Activated effector memory CD4-positive, alpha-beta T cell treated with anti-CD3 and anti-CD28 coated beads, Interleukin-2, amount 50 U/mL, for 16 hours (primary cell): ENCODE data around the gene APOC1.
"Not testable (repeated sequence)": the region's sequence is repeated elsewhere in the genome, so short reads cannot be mapped to it uniquely, and the experiment has no call there.

Experiments used
- DNase-seq: peaks from one replicate; pipeline ENCODE4 v3.0.0-alpha.2; 2020

APOC1 gene

DNA sequence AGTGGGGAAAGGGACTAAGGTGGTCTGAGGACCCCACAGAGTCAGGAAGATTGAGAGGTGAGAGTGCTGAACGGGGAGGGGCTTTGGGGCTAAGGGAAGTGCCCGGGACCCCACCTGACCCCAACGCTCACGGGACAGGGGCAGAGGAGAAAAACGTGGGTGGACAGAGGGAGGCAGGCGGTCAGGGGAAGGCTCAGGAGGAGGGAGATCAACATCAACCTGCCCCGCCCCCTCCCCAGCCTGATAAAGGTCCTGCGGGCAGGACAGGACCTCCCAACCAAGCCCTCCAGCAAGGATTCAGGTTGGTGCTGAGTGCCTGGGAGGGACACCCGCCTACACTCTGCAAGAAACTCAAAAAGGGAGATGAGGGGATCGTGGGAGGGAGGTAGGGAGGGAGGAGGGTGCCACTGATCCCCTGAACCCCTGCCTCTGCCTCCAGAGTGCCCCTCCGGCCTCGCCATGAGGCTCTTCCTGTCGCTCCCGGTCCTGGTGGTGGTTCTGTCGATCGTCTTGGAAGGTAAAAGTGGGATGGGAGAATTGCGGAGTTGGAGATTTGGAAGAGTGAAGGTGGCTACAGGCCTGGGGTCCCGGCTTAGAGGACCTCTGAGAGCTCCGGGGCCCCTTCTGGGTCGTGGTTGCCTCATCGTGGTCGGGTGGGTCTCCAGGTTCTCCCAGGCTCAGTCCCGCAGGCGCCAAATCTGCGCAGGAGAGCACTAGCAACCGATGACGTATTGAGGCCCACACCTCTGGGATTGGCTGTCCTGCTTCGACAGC lies at the start of gene APOC1:
Gene APOC1 (plus strand): TSS at position 176 of the 774 bp plus-strand sequence. CDS start 284 bp downstream, at position 460.
- peak; percentile 90 for DNase-seq

- DNase-seq, result no peak
Observed at GRCh38 chr19:44865196-44865767, 49.1 kb upstream of the APOC1 start.

GRCh38 chr19:44866664-44867063 lies 47.7 kb upstream of the APOC1 start:
- DNase-seq, result no peak

GRCh38 chr19:44867578-44867977 lies 46.8 kb upstream of the APOC1 start:
- DNase-seq, result no peak

DNA sequence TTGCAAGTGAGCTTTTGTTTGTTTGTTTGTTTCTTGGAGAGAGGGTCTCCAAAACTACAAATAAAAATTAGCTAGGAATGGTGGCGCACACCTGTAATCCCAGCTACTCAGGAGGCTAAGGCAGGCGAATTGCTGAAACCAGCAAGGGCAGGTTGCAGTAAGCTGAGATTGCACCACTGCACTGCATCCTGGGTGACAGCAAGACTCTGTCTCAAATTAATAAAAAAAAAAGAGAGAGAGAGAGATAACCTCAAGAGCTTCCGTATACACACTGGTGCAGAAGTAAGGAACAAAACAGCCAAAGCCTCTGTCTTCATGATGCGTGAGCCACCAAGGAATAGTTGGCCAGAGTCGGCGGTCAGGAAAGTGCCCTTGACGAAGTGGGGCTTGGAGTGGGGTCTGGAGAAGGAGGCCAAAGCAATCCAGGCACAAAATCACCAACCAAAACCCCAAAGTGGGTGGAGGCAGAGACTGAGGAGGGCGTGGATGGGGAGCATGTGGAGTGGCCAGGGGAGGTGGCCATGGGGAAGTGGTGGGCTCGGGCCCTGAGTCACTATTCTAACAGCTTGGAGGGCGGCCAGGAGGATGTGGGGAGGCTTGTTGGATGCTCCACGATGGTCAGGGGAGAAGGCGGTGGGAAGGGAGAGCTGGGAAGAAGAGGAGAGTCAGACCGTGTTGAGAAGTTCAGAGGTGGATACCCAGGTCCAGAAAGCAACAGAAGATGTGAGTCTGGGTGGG lies 44.5 kb upstream of the APOC1 start:
- DNase-seq, result no peak

GRCh38 chr19:44871809-44872208 lies 42.6 kb upstream of the APOC1 start:
- no peak for DNase-seq

GRCh38 chr19:44872661-44873060 lies 41.7 kb upstream of the APOC1 start:
- DNase-seq, result no peak

DNA sequence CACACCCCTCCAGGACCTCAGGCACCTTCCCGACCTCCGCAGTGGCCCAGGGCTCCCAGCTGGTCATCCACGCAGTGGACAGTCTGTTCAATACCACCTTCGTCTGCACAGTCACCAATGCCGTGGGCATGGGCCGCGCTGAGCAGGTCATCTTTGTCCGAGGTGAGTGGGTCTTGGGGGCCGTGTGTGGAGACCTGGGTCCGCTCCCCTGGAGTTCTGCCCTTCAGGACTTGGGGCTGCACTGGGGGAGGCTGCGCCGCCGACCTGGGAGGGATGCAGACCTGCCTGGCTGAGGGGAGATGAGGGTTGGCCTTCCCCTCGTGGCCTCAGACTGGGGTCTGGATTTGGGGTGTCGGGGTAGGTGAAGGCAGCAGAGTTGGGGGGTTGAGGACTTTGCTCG lies 40.1 kb upstream of the APOC1 start:
- no peak for DNase-seq

DNA sequence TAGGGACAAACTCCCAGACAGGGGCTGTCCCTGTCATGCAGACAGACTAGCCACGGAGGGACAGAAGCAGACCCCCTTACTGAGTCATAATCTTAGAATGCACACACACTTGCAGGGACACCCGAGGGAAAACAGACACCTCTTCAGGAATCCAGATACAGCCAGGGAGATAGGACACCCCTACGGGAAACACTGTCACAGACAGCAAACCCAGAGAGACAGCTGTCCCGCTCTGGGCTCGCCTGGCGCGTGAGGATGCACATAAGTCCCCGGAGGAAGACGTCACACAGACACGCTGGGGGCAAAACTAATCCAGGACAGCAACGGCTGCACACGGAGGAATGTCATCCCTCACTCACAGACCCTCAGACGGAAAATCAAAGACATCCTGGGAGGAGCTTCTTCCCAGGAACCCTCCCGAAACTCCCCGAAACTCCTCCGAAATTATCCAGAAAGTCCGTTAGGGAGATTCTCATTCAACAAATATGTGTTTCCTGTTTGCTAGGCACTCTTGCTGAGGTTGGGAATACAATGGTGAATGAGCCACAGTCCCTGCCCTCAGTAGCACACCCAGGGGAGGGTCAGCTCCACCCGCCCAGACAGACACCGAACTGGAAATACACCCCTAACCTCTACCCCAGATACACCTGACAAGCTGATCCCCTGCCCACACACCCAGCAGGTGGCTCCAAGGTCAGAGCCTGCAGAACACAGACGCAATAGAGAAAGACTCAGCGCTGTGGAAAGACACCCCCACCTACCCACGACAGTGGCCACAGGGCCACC lies 38.5 kb upstream of the APOC1 start:
- no peak for DNase-seq

- no peak for DNase-seq
Observed at GRCh38 chr19:44876930-44877535, 37.4 kb upstream of the APOC1 start.

GRCh38 chr19:44878120-44878865 lies 36.1 kb upstream of the APOC1 start:
- no peak for DNase-seq

DNA sequence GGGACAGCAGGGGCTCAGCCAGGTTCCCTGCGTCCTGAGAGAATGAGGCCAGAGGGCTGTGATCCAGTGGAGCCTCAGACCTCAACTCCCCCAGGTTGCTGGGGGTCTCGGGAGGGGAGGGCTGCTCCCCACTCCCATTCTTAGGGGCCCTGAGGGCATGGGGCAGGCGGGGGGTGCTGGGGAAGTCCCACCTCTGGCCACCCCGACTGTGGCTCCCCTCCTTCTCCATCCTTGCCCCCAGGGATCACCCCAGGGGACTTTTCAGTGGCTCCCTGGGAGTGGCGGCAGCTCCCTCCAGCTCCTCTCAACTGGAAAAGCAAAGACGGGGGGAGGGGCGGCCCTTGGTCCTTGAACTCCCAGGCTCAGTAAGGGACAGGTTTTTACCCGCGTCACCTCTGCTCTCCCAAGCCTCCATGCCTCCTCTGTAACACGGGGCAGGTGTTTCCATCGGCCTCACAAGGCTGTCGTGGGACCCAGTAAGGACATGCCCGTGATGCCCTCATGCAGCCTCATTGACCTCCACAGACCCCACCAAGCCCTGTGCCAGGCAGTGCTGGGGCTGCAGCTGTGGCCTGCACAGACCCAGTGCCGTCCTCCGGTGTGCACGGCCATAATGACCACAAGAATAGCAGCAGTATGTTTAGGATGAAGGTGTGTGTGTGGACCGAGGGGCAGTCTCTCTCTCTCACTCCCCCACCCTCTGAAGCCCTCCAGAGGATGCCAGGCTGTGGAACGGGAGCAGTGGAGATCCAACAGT lies 34.9 kb upstream of the APOC1 start:
- no peak for DNase-seq

DNA sequence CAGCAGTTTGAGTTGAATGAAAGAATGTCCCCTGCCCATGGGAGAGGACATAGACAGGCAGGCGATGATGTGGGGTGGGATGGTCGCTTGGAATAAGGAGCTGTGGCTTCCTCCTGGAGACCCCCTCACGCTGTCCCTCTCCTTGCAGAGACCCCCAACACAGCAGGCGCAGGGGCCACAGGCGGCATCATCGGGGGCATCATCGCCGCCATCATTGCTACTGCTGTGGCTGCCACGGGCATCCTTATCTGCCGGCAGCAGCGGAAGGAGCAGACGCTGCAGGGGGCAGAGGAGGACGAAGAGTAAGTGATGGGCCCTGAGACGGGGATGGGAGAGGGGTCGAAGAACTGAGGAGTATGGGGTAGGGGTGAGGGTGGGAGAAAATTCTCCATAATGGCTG lies 32.3 kb upstream of the APOC1 start:
- DNase-seq, result no peak

DNA sequence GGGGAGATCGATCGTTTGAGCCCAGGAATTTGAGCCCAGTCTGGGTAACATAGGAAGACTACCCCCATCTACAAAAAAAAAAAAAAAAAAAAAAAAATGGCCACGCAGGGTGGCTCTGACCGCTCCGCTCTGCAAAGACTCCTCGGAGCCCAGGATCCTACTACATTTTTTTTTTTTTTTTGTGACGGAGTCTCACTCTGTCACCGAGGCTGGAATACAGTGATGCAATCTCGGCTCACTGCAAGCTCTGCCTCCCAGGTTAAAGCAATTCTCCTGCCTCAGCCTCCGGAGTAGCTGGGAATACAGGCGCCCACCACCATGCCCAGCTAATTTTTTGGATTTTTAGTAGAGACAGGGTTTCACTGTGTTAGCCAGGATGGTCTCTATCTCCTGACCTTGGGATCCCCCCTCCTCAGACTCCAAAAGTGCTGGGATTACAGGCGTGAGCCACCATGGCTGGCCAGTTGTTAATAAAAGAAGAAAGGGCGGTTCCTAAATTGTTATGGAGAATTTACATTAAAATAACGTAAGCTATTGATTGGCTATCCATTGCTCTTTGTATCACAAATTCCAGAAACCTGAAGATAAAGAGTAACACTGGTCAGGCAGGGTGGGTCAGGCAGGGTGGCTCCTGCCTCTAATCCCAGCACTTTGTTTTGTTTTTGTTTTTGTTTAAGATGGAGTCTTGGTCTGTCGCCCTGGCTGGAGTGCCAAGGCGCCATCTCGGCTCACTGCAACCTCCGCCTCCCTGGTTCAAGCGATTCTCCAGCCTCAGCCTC lies 31.6 kb upstream of the APOC1 start:
- DNase-seq, result not testable (repeated sequence)

GRCh38 chr19:44883922-44884321 lies 30.5 kb upstream of the APOC1 start:
- DNase-seq, result no peak

- no peak for DNase-seq
Observed at GRCh38 chr19:44884566-44884965, 29.8 kb upstream of the APOC1 start.

- DNase-seq, result no peak
Observed at GRCh38 chr19:44886141-44886540, 28.3 kb upstream of the APOC1 start.

- DNase-seq, result no peak
Observed at GRCh38 chr19:44887648-44888047, 26.8 kb upstream of the APOC1 start.

- DNase-seq, result not testable (repeated sequence)
Observed at GRCh38 chr19:44888335-44888734, 26.1 kb upstream of the APOC1 start.

DNA sequence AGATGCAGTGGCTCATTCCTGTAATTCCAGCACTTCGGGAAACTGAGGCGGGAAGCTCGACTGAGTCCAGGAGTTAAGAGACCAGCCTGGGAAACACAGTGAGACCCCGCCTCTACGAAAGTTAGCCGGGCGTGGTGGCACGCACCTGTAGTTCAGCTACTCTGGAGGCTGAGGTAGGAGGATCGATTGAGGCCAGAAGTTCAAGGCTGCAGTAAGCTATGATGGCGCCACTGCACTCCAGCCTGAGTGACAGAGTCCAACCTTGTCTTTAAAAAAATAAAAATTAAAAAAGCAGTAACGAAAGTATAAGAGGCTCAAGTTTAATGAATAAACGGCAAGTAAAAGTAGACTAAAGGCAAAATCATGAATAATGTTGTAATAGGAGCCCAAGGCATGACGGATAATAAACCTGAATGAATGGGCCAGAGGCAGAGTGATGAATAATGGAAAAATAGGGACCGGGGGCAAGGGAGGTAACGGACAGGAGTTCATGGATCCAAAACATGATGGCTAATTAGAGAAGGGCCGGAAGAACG lies 24.5 kb upstream of the APOC1 start:
- no peak for DNase-seq
